AG09319 (cell line): ENCODE results near the gene PDPN.

ENCODE experiments used
- DNase-seq: peaks from one replicate; pipeline ENCODE4 v3.0.0-alpha.2; 2010; ENCODE audit warnings: low read depth; ENCODE audit errors: extremely low read depth
- CTCF ChIP-seq: IDR thresholded peaks from 2 replicates; pipeline ENCODE4 v1.5.1; 2011; ENCODE audit warnings: low read depth, mild to moderate bottlenecking, inconsistent platforms, low read length, moderate library complexity

PDPN gene

DNA sequence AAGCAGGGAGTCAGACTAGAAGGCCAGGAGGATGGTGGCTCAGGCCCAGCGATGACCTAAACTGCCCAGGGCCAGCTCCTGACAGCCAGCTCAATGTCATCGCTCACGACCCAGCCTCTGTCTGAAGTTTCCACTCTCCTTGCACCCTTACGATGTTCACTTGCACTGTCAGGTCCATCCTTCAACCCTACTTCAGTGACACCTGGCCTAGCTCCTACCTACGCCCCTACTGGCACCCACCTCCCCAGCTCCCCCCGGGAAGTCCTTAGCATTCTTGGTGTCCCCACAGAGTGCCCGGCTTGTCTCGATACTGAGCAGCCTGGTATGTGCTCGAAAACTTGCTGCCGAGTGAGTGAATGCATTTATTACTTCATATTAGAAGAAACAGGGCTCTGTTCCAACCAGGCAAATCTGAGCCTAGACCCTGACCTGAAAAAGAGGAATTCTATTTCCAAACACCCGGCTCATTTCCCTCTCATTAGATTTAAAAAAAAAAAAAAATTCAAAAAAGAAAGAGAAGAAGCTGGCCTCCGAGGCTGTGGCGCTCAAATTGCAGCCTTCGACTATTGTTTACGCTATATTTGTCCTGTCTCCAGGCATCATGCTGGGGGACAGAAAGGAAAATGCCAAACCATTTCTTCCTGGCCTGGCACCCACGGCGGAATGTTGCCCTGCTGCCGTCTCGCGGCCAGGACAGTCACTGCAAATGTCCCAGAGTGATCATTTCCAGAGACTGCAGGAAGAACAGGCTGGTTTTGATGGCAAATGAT lies 40.0 kb upstream of the PDPN start:
- DNase-seq, result no peak

DNA sequence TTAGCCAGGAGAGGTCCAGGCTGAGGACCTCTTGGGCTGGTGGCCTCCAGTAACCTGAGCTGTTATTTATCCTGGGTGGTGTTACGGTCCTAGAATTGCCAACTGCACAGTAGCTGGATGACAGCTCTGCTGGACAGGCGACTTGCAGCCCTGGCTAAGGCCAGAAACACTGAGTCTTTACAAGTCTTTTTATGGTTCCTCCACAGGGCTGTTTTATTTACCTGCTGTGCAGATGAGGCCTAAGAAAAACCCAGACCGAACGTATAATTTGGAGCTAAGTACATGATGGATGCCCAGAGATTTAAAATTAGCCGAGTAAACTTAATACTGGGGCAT lies 39.4 kb upstream of the PDPN start:
- TF ChIP-seq CTCF, result no peak
- no peak for DNase-seq

More for the DNA sequence above, 40.0 kb upstream of the PDPN start:
- peak; percentile 33 for TF ChIP-seq CTCF

DNA sequence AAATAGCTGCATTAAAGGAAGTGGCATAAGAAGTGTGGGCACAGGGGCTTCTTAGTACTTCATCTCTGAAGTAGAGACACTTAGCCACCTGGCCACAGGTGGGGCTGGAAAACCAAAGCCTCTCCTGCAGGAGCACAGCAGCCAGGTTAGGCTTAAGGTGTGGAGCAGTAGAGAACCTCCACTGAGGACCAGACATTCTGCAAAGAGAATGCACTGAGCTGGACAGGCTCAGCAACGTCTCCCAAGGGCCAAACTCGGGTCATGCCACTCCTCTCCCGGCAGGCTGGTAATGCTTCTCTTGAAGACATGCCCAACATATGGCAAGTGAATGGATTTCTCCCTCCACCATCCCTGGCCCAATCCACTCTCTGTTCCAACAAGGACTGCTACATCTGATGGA lies 36.8 kb upstream of the PDPN start:
- TF ChIP-seq CTCF, result no peak
- DNase-seq, result no peak

DNA sequence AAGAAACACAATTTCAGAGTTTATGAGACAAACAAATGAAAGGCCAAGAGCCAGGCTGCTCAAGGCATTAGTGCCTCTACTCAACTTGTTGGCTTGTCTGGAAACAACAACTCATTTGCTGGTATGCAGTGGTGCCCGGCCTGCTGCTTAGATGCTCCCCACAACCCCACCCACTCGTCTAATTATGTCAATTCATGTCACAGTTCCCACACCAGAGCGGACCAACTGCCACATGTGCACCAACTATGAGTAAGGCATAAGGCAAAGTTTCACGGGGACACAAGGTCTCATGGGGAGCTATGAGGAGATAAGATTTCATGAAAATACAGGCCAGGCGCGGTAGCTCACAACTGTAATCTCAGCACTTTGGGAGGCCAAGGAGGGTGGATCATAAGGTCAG lies 35.4 kb upstream of the PDPN start:
- TF ChIP-seq CTCF, result no peak
- no peak for DNase-seq

- DNase-seq, result no peak
- no peak for TF ChIP-seq CTCF
Measured at GRCh38 chr1:13549021-13549420, 34.6 kb upstream of the PDPN start.

GRCh38 chr1:13549521-13549920 lies 34.1 kb upstream of the PDPN start:
- TF ChIP-seq CTCF, result no peak
- no peak for DNase-seq

- TF ChIP-seq CTCF, result no peak
- DNase-seq, result no peak
Measured at GRCh38 chr1:13550663-13551062, 33.0 kb upstream of the PDPN start.
